HL-60 (cell line): Measurements from ENCODE around the gene PRDM15.

Experiments
- DNase-seq, 2 experiments: peaks; one replicate each; pipeline ENCODE4 v3.0.0-alpha.2; 2010 to 2020; ENCODE audit warnings: low read depth in 1 of 2, low spot score in 1 of 2
- H3K27ac ChIP-seq: fragments of 250-450 bp; sonication (Bioruptor Pico); replicated peaks from 2 replicates; pipeline ENCODE4 v1.5.1; 2020; ENCODE audit warnings: mild to moderate bottlenecking, moderate library complexity
- H3K27me3 ChIP-seq: fragments of 250-450 bp; sonication (Bioruptor Pico); 2 replicates; pipeline ENCODE4 v1.5.1; 2021; ENCODE audit warnings: mild to moderate bottlenecking, moderate library complexity; ENCODE audit not compliant: insufficient read depth, poor library complexity, severe bottlenecking
- H3K4me3 ChIP-seq: replicated peaks from 2 replicates; pipeline ENCODE4 v1.5.1; 2011; ENCODE audit warnings: mild to moderate bottlenecking, control low read depth, low read length; ENCODE audit not compliant: insufficient read depth
- CTCF ChIP-seq: IDR thresholded peaks from one replicate; pipeline ENCODE4 v1.5.1; 2011; ENCODE audit warnings: low read length, control low read depth, inconsistent platforms; ENCODE audit not compliant: insufficient read depth
- GABPA ChIP-seq: IDR thresholded peaks from 2 replicates; pipeline ENCODE4 v1.6.1; 2012; ENCODE audit warnings: low read depth
- POLR2AphosphoS5 ChIP-seq: IDR thresholded peaks from 2 replicates; pipeline ENCODE4 v1.6.1; 2012; ENCODE audit warnings: low read depth
- SPI1 ChIP-seq: IDR thresholded peaks from 2 replicates; pipeline ENCODE4 v1.6.1; 2012; ENCODE audit warnings: low read depth, mild to moderate bottlenecking, borderline replicate concordance
- TF ChIP-seq, protein P1 (sequence below): IDR thresholded peaks from 2 replicates; pipeline ENCODE4 v1.6.1; 2012; ENCODE audit warnings: low read depth; ENCODE audit not compliant: insufficient replicate concordance

PRDM15 gene

GRCh38 chr21:41858466-41859296 is 20.5 kb downstream of the PRDM15 start:
- DNase-seq, result no peak
- Histone ChIP-seq H3K27ac (no peak overlapping the region), H3K4me3 (no peak overlapping the region), H3K27me3 (no peaks in the 10 kb centered on the region)
- TF ChIP-seq, protein P1, sequence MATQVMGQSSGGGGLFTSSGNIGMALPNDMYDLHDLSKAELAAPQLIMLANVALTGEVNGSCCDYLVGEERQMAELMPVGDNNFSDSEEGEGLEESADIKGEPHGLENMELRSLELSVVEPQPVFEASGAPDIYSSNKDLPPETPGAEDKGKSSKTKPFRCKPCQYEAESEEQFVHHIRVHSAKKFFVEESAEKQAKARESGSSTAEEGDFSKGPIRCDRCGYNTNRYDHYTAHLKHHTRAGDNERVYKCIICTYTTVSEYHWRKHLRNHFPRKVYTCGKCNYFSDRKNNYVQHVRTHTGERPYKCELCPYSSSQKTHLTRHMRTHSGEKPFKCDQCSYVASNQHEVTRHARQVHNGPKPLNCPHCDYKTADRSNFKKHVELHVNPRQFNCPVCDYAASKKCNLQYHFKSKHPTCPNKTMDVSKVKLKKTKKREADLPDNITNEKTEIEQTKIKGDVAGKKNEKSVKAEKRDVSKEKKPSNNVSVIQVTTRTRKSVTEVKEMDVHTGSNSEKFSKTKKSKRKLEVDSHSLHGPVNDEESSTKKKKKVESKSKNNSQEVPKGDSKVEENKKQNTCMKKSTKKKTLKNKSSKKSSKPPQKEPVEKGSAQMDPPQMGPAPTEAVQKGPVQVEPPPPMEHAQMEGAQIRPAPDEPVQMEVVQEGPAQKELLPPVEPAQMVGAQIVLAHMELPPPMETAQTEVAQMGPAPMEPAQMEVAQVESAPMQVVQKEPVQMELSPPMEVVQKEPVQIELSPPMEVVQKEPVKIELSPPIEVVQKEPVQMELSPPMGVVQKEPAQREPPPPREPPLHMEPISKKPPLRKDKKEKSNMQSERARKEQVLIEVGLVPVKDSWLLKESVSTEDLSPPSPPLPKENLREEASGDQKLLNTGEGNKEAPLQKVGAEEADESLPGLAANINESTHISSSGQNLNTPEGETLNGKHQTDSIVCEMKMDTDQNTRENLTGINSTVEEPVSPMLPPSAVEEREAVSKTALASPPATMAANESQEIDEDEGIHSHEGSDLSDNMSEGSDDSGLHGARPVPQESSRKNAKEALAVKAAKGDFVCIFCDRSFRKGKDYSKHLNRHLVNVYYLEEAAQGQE, result no peak
- TF ChIP-seq CTCF (no peak), GABPA (no peak), POLR2AphosphoS5 (no peak), SPI1 (no peak)

- Histone ChIP-seq H3K27ac (no peak overlapping the region), H3K4me3 (no peak overlapping the region), H3K27me3 (no peaks in the 10 kb centered on the region)
- DNase-seq, result no peak
- TF ChIP-seq GABPA, result no peak
- TF ChIP-seq, protein P1, result no peak
- no peak for TF ChIP-seq CTCF
- TF ChIP-seq SPI1, result no peak
- TF ChIP-seq POLR2AphosphoS5, result no peak
These were observed 21.3 kb downstream of the PRDM15 start for GRCh38 chr21:41857771-41858300.

DNA sequence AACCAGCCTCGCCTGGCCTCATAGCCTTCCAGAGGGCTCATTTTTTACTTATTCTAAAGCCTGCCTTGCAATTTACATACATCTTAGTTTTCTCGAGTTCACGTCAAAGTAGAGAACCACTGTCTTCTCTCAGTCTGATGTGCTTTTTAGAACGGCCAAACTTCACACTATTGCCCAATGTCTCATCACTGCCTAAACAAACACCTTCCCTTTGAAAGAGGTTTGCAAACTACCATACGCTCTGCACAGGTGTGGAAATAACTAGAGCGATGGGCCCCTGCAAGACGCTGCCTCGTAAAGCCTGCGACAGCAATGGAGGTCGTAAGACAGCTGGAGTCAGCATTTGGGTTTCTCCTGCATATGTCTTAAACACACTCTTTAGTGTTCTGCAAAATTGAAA is 22.6 kb downstream of the PRDM15 start:
- Histone ChIP-seq H3K27ac (no peak overlapping the region), H3K4me3 (no peak overlapping the region), H3K27me3 (no peaks in the 10 kb centered on the region)
- no peak for DNase-seq
- no peak for TF ChIP-seq POLR2AphosphoS5

GRCh38 chr21:41854426-41854995 is 24.6 kb downstream of the PRDM15 start:
- DNase-seq, result no peak
- H3K4me3 ChIP-seq, result no peak overlapping the region
- TF ChIP-seq CTCF, result no peak
- TF ChIP-seq SPI1, result no peak
- no peak for TF ChIP-seq POLR2AphosphoS5
- TF ChIP-seq, protein P1, result no peak
- no peak for TF ChIP-seq GABPA

More at GRCh38 chr21:41854426-41854995, 24.6 kb downstream of the PRDM15 start:
- H3K27me3 ChIP-seq, result no peaks in the 10 kb centered on the region
- no peak overlapping the region for H3K27ac ChIP-seq
